IPS-15b (cell line): Measurements from ENCODE around the gene R3HDM4.
"Not testable (repeated sequence)": the region's sequence is repeated elsewhere in the genome, so short reads cannot be mapped to it uniquely, and the experiment has no call there.

Experiments
- H3K27me3 ChIP-seq: one replicate; pipeline ENCODE4 v1.6.1; 2013; ENCODE audit warnings: low read length; ENCODE audit not compliant: control insufficient read depth, insufficient read depth
- H3K36me3 ChIP-seq: one replicate; pipeline ENCODE4 v1.6.1; 2013; ENCODE audit warnings: low read length; ENCODE audit not compliant: control insufficient read depth, insufficient read depth
- H3K4me1 ChIP-seq: one replicate; pipeline ENCODE4 v1.6.1; 2013; ENCODE audit warnings: mild to moderate bottlenecking, low read length; ENCODE audit not compliant: control insufficient read depth, insufficient read depth
- H3K4me3 ChIP-seq: one replicate; pipeline ENCODE4 v1.5.1; 2013; ENCODE audit warnings: low read depth, low read length
- H3K9ac ChIP-seq: one replicate; pipeline ENCODE4 v1.6.1; 2013; ENCODE audit warnings: low read depth, mild to moderate bottlenecking, low read length
- H3K9me3 ChIP-seq: one replicate; pipeline ENCODE4 v1.6.1; 2013; ENCODE audit warnings: mild to moderate bottlenecking, low read length; ENCODE audit not compliant: control insufficient read depth, insufficient read depth

R3HDM4 gene

GRCh38 chr19:900043-900301 lies 13.0 kb downstream of the R3HDM4 start:
- H3K9me3 ChIP-seq: no peaks in the 10 kb centered on the region
- H3K4me3 ChIP-seq: no peak overlapping the region
- H3K4me1 ChIP-seq: no peaks in the 10 kb centered on the region
- H3K36me3 ChIP-seq: peaks cover 25% of the 10 kb centered on the region
- H3K27me3 ChIP-seq: no peaks in the 10 kb centered on the region
- H3K9ac ChIP-seq: no peak overlapping the region

- Histone ChIP-seq H3K27me3 (no peaks in the 10 kb centered on the region), H3K9ac (no peak overlapping the region), H3K36me3 (peaks cover 25% of the 10 kb centered on the region), H3K9me3 (no peaks in the 10 kb centered on the region), H3K4me1 (no peaks in the 10 kb centered on the region), H3K4me3 (no peak overlapping the region)
Observed at GRCh38 chr19:899336-900042, 13.5 kb downstream of the R3HDM4 start.

GRCh38 chr19:898663-899062 lies 14.4 kb downstream of the R3HDM4 start:
- no peaks in the 10 kb centered on the region for H3K9me3 ChIP-seq
- no peaks in the 10 kb centered on the region for H3K27me3 ChIP-seq
- H3K9ac ChIP-seq: no peak overlapping the region
- H3K4me1 ChIP-seq: no peaks in the 10 kb centered on the region
- H3K36me3 ChIP-seq: peaks cover 25% of the 10 kb centered on the region
- H3K4me3 ChIP-seq: no peak overlapping the region

- H3K9me3 ChIP-seq: no peaks in the 10 kb centered on the region
- no peak overlapping the region for H3K4me3 ChIP-seq
- H3K27me3 ChIP-seq: no peaks in the 10 kb centered on the region
- peaks cover 25% of the 10 kb centered on the region for H3K36me3 ChIP-seq
- no peaks in the 10 kb centered on the region for H3K4me1 ChIP-seq
- no peak overlapping the region for H3K9ac ChIP-seq
Observed at GRCh38 chr19:897442-898039, 15.5 kb downstream of the R3HDM4 start.

GRCh38 chr19:896999-897398 lies 16.0 kb downstream of the R3HDM4 start:
- H3K4me1 ChIP-seq: no peaks in the 10 kb centered on the region
- H3K4me3 ChIP-seq: no peak overlapping the region
- H3K9ac ChIP-seq: no peak overlapping the region
- no peaks in the 10 kb centered on the region for H3K9me3 ChIP-seq
- H3K27me3 ChIP-seq: no peaks in the 10 kb centered on the region
- peaks cover 25% of the 10 kb centered on the region for H3K36me3 ChIP-seq

- no peaks in the 10 kb centered on the region for H3K9me3 ChIP-seq
- H3K27me3 ChIP-seq: no peaks in the 10 kb centered on the region
- no peaks in the 10 kb centered on the region for H3K4me1 ChIP-seq
- peaks cover 25% of the 10 kb centered on the region for H3K36me3 ChIP-seq
- no peak overlapping the region for H3K9ac ChIP-seq
- no peak overlapping the region for H3K4me3 ChIP-seq
Observed at GRCh38 chr19:896434-896833, 16.6 kb downstream of the R3HDM4 start.

- Histone ChIP-seq H3K27me3 (no peaks in the 10 kb centered on the region), H3K9ac (peak within 1 kb of the TSS; percentile 88), H3K9me3 (no peaks in the 10 kb centered on the region), H3K4me3 (peak within 1 kb of the TSS; percentile 73), H3K36me3 (peaks cover 33% of the 10 kb centered on the region), H3K4me1 (no peaks in the 10 kb centered on the region)
Observed at GRCh38 chr19:892894-893689, 19.9 kb downstream of the R3HDM4 start, which contains the start of the genes MED16 and RNU6-9. Gene MED16, minus strand, starts transcription at chr19:893187. Its CDS starts 2,056 bp downstream, at chr19:891131. Gene RNU6-9, plus strand, starts transcription at chr19:893484.

- no peaks in the 10 kb centered on the region for H3K9me3 ChIP-seq
- no peaks in the 10 kb centered on the region for H3K27me3 ChIP-seq
- H3K4me1 ChIP-seq: no peaks in the 10 kb centered on the region
- H3K9ac ChIP-seq: no peak overlapping the region
- H3K36me3 ChIP-seq: peaks cover 33% of the 10 kb centered on the region
- H3K4me3 ChIP-seq: peak overlapping the region; percentile 73
Observed at GRCh38 chr19:892243-892893, 20.7 kb downstream of the R3HDM4 start.

- not testable (repeated sequence) for H3K9me3 ChIP-seq, H3K9ac ChIP-seq, H3K27me3 ChIP-seq, H3K4me1 ChIP-seq
- Histone ChIP-seq H3K36me3 (peaks cover 34% of the 10 kb centered on the region), H3K4me3 (peak overlapping the region; percentile 73)
Observed at GRCh38 chr19:891421-892200, 21.4 kb downstream of the R3HDM4 start.

GRCh38 chr19:890831-891230 lies 22.2 kb downstream of the R3HDM4 start:
- no peak overlapping the region for H3K4me3 ChIP-seq
- no peaks in the 10 kb centered on the region for H3K9me3 ChIP-seq
- peaks cover 32% of the 10 kb centered on the region for H3K36me3 ChIP-seq
- no peaks in the 10 kb centered on the region for H3K4me1 ChIP-seq
- no peak overlapping the region for H3K9ac ChIP-seq
- no peaks in the 10 kb centered on the region for H3K27me3 ChIP-seq

- no peaks in the 10 kb centered on the region for H3K4me1 ChIP-seq
- no peaks in the 10 kb centered on the region for H3K9me3 ChIP-seq
- H3K36me3 ChIP-seq: peaks cover 41% of the 10 kb centered on the region
- no peaks in the 10 kb centered on the region for H3K27me3 ChIP-seq
- H3K9ac ChIP-seq: no peak overlapping the region
- no peak overlapping the region for H3K4me3 ChIP-seq
Observed at GRCh38 chr19:889662-890295, 23.2 kb downstream of the R3HDM4 start.
